PC-9 (cell line): ENCODE results near the gene PTPRD. TPM values are rescaled to one million over a fixed set of nuclear protein-coding genes. Genes with fewer than 3 reads are reported as not detected.

Experiments
- BruUV-seq: library from RNA; stranded (reverse); fragments of 400-500 nt; replicated peaks from 2 replicates; lab custom pipeline; 2021; lab: Mats Ljungman, UMichigan
- CTCF ChIA-PET: fragments of 300-600 bp; sonication (Branson Sonifier 250); formaldehyde crosslinking; loops from one replicate; lab custom pipeline; 2022; ENCODE audit warnings: antibody characterized with exemption; lab: Charles Lee
- POLR2A ChIA-PET: fragments of 300-600 bp; sonication (Branson Sonifier 250); formaldehyde crosslinking; loops from one replicate; lab custom pipeline; 2022; ENCODE audit warnings: antibody characterized with exemption; ENCODE audit not compliant: unreplicated experiment; lab: Charles Lee
- DNase-seq, 2 experiments: peaks; one replicate each; pipeline versions ENCODE4 v3.0.0 to v3.0.0-alpha.2; 2015 to 2022; ENCODE audit warnings: mixed read lengths in 1 of 2
- H2AFZ ChIP-seq: fragments of 200-600 bp; sonication (generic); 2 replicates; pipeline ENCODE4 v1.8.1; 2017; ENCODE audit warnings: antibody characterized with exemption
- H3F3A ChIP-seq: fragments of 200-600 bp; sonication (generic); 2 replicates; pipeline ENCODE4 v1.8.1; 2017; ENCODE audit warnings: antibody characterized with exemption, mild to moderate bottlenecking, low read depth; ENCODE audit not compliant: insufficient read depth
- H3K27ac ChIP-seq: fragments of 200-600 bp; sonication (generic); 2 replicates; pipeline ENCODE4 v1.6.1; 2016; ENCODE audit warnings: mixed run types
- H3K27me3 ChIP-seq: fragments of 200-600 bp; sonication (generic); 2 replicates; pipeline ENCODE4 v1.6.1; 2016; ENCODE audit warnings: low read depth, mixed run types; ENCODE audit not compliant: insufficient read depth
- H3K36me3 ChIP-seq: fragments of 200-600 bp; sonication (generic); 2 replicates; pipeline ENCODE4 v1.6.1; 2016; ENCODE audit warnings: low read depth, mixed run types
- H3K4me1 ChIP-seq: fragments of 200-600 bp; sonication (generic); replicated peaks from 2 replicates; pipeline ENCODE4 v1.6.1; 2016; ENCODE audit warnings: mixed run types; ENCODE audit not compliant: insufficient read depth
- H3K4me2 ChIP-seq: fragments of 200-600 bp; sonication (generic); 2 replicates; pipeline ENCODE4 v1.6.1; 2017; ENCODE audit warnings: mixed run types
- H3K4me3 ChIP-seq: fragments of 200-600 bp; sonication (generic); 2 replicates; pipeline ENCODE4 v1.6.1; 2016; ENCODE audit warnings: mixed run types
- H3K79me2 ChIP-seq: fragments of 200-600 bp; sonication (generic); 2 replicates; pipeline ENCODE4 v1.6.1; 2017; ENCODE audit warnings: low read depth, mixed run types
- H3K9me2 ChIP-seq: fragments of 200-600 bp; sonication (generic); 2 replicates; pipeline ENCODE4 v1.8.1; 2017; ENCODE audit warnings: mild to moderate bottlenecking; ENCODE audit not compliant: insufficient read depth
- H3K9me3 ChIP-seq: fragments of 200-600 bp; sonication (generic); 2 replicates; pipeline ENCODE4 v1.8.1; 2016; ENCODE audit warnings: low read depth; ENCODE audit not compliant: insufficient read depth
- H4K20me1 ChIP-seq: fragments of 200-600 bp; sonication (generic); 2 replicates; pipeline ENCODE4 v1.8.1; 2017; ENCODE audit not compliant: insufficient read depth
- EZH2 ChIP-seq: fragments of 200-600 bp; sonication (generic); IDR thresholded peaks from 2 replicates; pipeline ENCODE4 v1.8.0; 2017; ENCODE audit warnings: antibody characterized with exemption, low read depth
- intact Hi-C: fragments of 100-400 bp; cut with micrococcal nuclease; formaldehyde crosslinking; loops from one replicate; pipeline ENCODE4 v1.10.0; 2022; ENCODE audit not compliant: unreplicated experiment
- total RNA-seq: library from RNA; stranded (reverse); gene quantifications from 2 replicates; pipeline ENCODE4 v1.2.3, GENCODE V29; 2021
- TF ChIP-seq, protein P1 (sequence below): fragments of 200-600 bp; sonication (generic); conservative IDR thresholded peaks from 2 replicates; pipeline ENCODE4 v1.6.1; 2017; ENCODE audit warnings: mixed run types, antibody characterized with exemption, mild to moderate bottlenecking, moderate library complexity

The PTPRD gene
- total RNA-seq, 1 experiment from 2014 or later, result not detected

DNA sequence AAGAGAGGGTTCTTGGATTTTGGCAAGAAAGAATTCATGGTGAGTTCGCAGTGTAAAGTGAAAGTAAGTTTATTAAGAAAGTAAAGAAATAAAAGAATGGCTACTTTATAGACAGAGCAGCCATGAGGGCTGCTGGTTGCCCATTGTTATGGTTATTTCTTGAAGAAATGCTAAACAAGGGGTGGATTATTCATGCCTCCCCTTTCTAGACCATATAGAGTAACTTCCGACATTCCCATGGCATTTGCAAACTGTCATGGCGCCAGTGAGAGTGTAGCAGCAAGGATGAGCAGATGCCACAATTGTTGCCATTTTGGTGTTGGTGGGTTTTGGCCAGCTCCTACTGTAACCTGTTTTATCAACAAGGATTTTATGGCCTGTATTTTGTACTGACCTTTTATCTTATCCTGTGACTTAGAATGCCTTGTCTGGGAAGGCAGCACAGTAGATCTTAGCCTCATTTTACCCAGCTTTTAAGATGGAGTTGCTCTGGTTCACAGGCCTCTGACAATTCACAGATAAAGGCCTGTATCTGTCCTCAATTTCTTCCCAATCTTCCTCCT lies 1787.1 kb downstream of the PTPRD start:
- Histone ChIP-seq H3K9me2 (no peaks in the 10 kb centered on the region), H3F3A (no peaks in the 10 kb centered on the region), H3K36me3 (no peaks in the 10 kb centered on the region), H3K4me2 (no peak overlapping the region; the same call in 1 of the 2 replicates), H2AFZ (no peak overlapping the region), H3K4me3 (no peak overlapping the region), H3K9me3 (no peaks in the 10 kb centered on the region), H3K4me1 (no peaks in the 10 kb centered on the region), H3K27me3 (no peaks in the 10 kb centered on the region), H4K20me1 (no peaks in the 10 kb centered on the region), H3K27ac (no peak overlapping the region), H3K79me2 (no peaks in the 10 kb centered on the region)
- DNase-seq, result no peak
- no TSS peak for BruUV-seq
- ChIA-PET POLR2A (no interaction called here), CTCF (no interaction called here)
- intact Hi-C loops, result no loop called here
- TF ChIP-seq, protein P1, sequence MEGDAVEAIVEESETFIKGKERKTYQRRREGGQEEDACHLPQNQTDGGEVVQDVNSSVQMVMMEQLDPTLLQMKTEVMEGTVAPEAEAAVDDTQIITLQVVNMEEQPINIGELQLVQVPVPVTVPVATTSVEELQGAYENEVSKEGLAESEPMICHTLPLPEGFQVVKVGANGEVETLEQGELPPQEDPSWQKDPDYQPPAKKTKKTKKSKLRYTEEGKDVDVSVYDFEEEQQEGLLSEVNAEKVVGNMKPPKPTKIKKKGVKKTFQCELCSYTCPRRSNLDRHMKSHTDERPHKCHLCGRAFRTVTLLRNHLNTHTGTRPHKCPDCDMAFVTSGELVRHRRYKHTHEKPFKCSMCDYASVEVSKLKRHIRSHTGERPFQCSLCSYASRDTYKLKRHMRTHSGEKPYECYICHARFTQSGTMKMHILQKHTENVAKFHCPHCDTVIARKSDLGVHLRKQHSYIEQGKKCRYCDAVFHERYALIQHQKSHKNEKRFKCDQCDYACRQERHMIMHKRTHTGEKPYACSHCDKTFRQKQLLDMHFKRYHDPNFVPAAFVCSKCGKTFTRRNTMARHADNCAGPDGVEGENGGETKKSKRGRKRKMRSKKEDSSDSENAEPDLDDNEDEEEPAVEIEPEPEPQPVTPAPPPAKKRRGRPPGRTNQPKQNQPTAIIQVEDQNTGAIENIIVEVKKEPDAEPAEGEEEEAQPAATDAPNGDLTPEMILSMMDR, result no peak
- no peak for TF ChIP-seq EZH2

DNA sequence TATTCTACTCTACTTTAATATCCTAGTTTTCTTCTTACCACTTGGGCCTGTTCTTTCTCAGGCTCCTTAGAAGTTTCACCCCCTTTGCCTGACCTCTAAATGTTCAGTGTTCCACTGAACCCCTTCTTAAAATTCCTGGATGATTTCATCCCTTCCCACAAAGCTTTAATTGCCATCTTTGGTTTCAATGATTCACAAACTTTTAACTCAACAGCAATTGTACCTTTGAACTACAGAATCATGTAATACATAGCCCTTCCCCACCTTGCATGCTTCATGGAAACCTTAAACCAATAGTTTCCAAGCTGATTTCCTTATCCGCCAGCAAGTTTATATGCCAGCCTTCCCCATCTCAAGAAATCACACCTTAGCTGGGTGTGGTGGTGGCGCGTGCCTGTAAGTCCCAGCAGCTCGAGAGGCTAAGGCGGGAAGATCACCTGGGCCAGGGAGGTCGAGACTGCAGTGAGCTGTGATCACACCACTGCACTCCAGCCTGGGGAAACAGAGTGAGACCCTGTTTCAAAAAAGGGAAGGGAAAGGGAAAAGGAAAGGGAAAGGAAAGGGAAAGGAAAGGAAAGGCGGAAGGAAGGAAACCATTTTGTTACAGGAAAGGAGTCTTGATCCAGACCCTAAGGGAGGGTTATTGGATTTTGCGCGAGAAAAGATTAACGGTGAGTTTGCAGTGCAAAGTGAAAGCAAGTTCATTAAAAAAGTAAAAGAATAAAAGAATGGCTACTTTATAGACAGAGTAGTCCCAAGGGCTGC lies 1789.5 kb downstream of the PTPRD start:
- CTCF ChIA-PET, result no interaction called here
- TF ChIP-seq EZH2, result no peak
- TF ChIP-seq, protein P1, result no peak
- Histone ChIP-seq H3K27ac (no peak overlapping the region), H3K36me3 (no peaks in the 10 kb centered on the region), H3K4me2 (no peak overlapping the region), H3K4me3 (no peak overlapping the region), H4K20me1 (no peaks in the 10 kb centered on the region), H3K9me3 (no peaks in the 10 kb centered on the region), H3K4me1 (no peaks in the 10 kb centered on the region), H3F3A (no peaks in the 10 kb centered on the region), H3K9me2 (no peaks in the 10 kb centered on the region), H2AFZ (no peak overlapping the region), H3K27me3 (no peaks in the 10 kb centered on the region), H3K79me2 (no peaks in the 10 kb centered on the region)
- POLR2A ChIA-PET, result no interaction called here
- no TSS peak for BruUV-seq
- no peak for DNase-seq
- intact Hi-C loops, result no loop called here

DNA sequence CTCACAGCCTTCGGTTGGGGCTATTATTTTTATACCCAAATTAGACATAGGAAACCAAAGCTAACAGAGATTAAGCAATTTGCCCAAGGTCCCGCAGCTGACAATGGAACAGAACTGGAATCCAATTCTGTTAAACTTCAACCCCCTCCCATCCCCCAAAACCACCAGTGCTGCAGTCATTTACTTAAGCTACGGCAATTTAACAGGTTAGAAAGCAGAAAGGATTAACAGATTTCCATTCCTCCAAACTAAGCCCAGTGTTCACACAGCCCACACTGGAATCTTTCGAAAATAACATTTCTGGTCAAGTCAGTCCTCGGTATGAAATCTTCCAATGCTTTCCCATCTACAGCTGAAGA lies 1790.2 kb downstream of the PTPRD start:
- no TSS peak for BruUV-seq
- no peaks in the 10 kb centered on the region for H3F3A ChIP-seq
- DNase-seq, result no peak
- no peaks in the 10 kb centered on the region for H3K9me3 ChIP-seq
- H3K27ac ChIP-seq, result no peak overlapping the region
- no peaks in the 10 kb centered on the region for H4K20me1 ChIP-seq
- H3K9me2 ChIP-seq, result no peaks in the 10 kb centered on the region
- no peak for TF ChIP-seq EZH2
- CTCF ChIA-PET, result no interaction called here
- H3K79me2 ChIP-seq, result no peaks in the 10 kb centered on the region
- no peak overlapping the region for H3K4me3 ChIP-seq
- no peaks in the 10 kb centered on the region for H3K27me3 ChIP-seq
- POLR2A ChIA-PET, result no interaction called here
- no peaks in the 10 kb centered on the region for H3K36me3 ChIP-seq
- no peaks in the 10 kb centered on the region for H3K4me1 ChIP-seq
- H3K4me2 ChIP-seq, result no peak overlapping the region
- intact Hi-C loops, result no loop called here
- H2AFZ ChIP-seq, result no peak overlapping the region
